Measurements from ENCODE around the gene KIAA1958.

DNA sequence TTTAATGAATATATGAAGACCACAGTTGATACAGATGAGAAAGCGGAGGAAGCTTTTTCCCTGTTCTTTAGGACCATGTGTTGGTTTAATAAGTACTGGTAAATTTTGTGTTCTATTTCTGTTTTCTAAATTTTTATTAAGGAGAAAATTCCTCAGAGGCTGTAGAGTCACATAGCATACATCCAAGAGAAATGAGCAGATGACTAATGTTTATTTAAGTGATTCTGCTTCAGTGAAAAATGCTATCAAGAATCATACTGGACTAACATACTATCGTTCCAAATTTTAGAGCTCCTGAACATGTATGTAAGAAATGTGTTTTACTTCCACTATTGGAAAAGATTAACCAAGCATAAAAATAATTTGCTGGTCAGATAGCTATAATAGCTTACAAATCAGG, 115.0 kb downstream of the KIAA1958 start:
- TF ChIP-seq, protein P1, sequence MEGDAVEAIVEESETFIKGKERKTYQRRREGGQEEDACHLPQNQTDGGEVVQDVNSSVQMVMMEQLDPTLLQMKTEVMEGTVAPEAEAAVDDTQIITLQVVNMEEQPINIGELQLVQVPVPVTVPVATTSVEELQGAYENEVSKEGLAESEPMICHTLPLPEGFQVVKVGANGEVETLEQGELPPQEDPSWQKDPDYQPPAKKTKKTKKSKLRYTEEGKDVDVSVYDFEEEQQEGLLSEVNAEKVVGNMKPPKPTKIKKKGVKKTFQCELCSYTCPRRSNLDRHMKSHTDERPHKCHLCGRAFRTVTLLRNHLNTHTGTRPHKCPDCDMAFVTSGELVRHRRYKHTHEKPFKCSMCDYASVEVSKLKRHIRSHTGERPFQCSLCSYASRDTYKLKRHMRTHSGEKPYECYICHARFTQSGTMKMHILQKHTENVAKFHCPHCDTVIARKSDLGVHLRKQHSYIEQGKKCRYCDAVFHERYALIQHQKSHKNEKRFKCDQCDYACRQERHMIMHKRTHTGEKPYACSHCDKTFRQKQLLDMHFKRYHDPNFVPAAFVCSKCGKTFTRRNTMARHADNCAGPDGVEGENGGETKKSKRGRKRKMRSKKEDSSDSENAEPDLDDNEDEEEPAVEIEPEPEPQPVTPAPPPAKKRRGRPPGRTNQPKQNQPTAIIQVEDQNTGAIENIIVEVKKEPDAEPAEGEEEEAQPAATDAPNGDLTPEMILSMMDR (IDR thresholded peaks at IDR 0.05; ENCODE audit: control extremely low read depth in 1 of 3, insufficient read depth in 1 of 3, low read depth in 1 of 3, low read length in 3 of 3): no peak
- TF ChIP-seq POLR2A (IDR thresholded peaks at IDR 0.05; ENCODE audit: control extremely low read depth in 1 of 2, low read depth in 2 of 2, low read length in 2 of 2) (no peak), RAD21 (IDR thresholded peaks at IDR 0.05 in 1 of 2, conservative IDR thresholded peaks at IDR 0.05 in 1 of 2; ENCODE audit: low read depth in 2 of 2, low read length in 2 of 2) (no peak), TCF12 (IDR thresholded peaks at IDR 0.05; ENCODE audit: low read depth, low read length) (no peak), POLR2AphosphoS5 (IDR thresholded peaks at IDR 0.05; ENCODE audit: low read depth, low read length) (no peak), BACH1 (IDR thresholded peaks at IDR 0.05; ENCODE audit: low read length) (no peak), EP300 (IDR thresholded peaks at IDR 0.05; ENCODE audit: borderline replicate concordance in 1 of 2, low read depth in 2 of 2, low read length in 2 of 2) (no peak), ZNF274 (IDR thresholded peaks at IDR 0.05; ENCODE audit: borderline replicate concordance, extremely low read depth, low read length) (no peak), SUZ12 (IDR thresholded peaks at IDR 0.05; ENCODE audit: low read length) (no peak), CREB1 (IDR thresholded peaks at IDR 0.05) (no peak), EZH2 (IDR thresholded peaks at IDR 0.05; ENCODE audit: low read depth, low read length, severe bottlenecking) (no peak), TEAD4 (IDR thresholded peaks at IDR 0.05; ENCODE audit: low read depth, low read length) (no peak), RFX5 (IDR thresholded peaks at IDR 0.05; ENCODE audit: borderline replicate concordance, low read depth, low read length) (no peak)

Measured in H1 (cell line).